Prostate gland (tissue), 2 donors: ENCODE measurements around the gene ACOT12.

Source experiments
- CTCF ChIP-seq, 4 experiments: fragments of 200-600 bp in 2 of 4; fragments of 450-650 bp in 2 of 4; sonication (generic) in 2 of 4; IDR thresholded peaks; 1 replicate in 3 of 4; 2 replicates in 1 of 4; pipeline ENCODE4 v1.5.1; 2016 to 2019; ENCODE audit warnings: antibody characterized with exemption in 4 of 4, mild to moderate bottlenecking in 2 of 4, moderate library complexity in 2 of 4
- POLR2A ChIP-seq: fragments of 450-650 bp; IDR thresholded peaks from one replicate; pipeline ENCODE4 v1.6.1; 2016; ENCODE audit warnings: antibody characterized with exemption, mild to moderate bottlenecking
- POLR2AphosphoS5 ChIP-seq: sonication (generic); formaldehyde crosslinking; IDR thresholded peaks from one replicate; pipeline ENCODE4 v1.6.1; 2017; ENCODE audit warnings: antibody characterized with exemption

DNA sequence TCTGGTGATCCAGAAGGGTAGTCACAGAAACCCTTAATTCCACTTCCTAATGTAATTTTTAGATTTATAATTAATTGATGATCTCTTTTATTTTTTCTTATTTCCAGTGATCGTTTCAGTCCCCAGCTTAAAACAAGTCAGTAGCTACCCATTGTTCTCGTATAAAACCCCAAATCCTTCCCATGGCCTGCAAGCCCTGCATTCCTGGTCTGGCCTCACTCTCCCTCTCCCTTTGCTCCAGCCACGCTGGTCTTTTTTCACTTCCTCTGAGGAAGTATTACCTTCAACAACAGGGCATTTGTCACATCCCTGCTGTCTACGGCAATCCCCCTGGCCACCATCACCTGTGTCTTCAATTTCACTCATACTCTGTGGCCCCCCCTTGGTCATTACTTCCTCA lies 44.8 kb downstream of the ACOT12 start:
- TF ChIP-seq CTCF (IDR thresholded peaks at IDR 0.05) (no peak), POLR2A (no peak), POLR2AphosphoS5 (no peak)
